Subcutaneous adipose tissue (tissue), 4 donors: ENCODE results near the gene PTPN14. TPM values are rescaled to one million over a fixed set of nuclear protein-coding genes. Genes with fewer than 3 reads are reported as not detected.

ENCODE experiments used
- total RNA-seq, 4 donors: library from RNA; depleted of rRNA; stranded (reverse); fragments of >200 nt; gene quantifications; one replicate each; pipeline ENCODE4 v1.1.0, GENCODE V29; 2016
- TF ChIP-seq, protein P1 (sequence below): fragments of 450-650 bp; IDR thresholded peaks from one replicate; pipeline ENCODE4 v1.5.1; 2016; ENCODE audit warnings: low read depth, mild to moderate bottlenecking, control low read depth, antibody characterized with exemption, moderate library complexity

Gene PTPN14
- total RNA-seq, 4 donors from 2014 or later, result 13.1 to 39.2 (median 30.0) TPM

DNA sequence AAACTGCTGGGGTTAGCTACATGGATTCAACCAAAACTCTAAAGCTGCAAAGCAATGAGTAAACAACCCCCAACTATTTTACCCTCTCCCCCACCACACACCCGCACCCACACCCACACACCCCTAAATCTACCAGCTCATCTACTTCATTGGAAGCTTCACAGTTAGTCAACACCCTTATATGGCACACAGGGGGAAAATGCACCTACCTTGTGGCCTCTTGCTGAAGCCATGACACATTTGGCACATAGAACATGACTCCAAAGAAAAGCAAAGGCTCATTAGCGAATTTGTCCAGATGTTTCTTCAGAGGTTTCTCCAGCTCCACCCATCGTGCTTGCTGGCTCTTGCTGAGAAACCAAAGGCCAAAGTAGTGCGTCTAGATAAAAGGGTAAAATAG, 99.8 kb downstream of the PTPN14 start:
- TF ChIP-seq, protein P1, sequence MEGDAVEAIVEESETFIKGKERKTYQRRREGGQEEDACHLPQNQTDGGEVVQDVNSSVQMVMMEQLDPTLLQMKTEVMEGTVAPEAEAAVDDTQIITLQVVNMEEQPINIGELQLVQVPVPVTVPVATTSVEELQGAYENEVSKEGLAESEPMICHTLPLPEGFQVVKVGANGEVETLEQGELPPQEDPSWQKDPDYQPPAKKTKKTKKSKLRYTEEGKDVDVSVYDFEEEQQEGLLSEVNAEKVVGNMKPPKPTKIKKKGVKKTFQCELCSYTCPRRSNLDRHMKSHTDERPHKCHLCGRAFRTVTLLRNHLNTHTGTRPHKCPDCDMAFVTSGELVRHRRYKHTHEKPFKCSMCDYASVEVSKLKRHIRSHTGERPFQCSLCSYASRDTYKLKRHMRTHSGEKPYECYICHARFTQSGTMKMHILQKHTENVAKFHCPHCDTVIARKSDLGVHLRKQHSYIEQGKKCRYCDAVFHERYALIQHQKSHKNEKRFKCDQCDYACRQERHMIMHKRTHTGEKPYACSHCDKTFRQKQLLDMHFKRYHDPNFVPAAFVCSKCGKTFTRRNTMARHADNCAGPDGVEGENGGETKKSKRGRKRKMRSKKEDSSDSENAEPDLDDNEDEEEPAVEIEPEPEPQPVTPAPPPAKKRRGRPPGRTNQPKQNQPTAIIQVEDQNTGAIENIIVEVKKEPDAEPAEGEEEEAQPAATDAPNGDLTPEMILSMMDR, result no peak

DNA sequence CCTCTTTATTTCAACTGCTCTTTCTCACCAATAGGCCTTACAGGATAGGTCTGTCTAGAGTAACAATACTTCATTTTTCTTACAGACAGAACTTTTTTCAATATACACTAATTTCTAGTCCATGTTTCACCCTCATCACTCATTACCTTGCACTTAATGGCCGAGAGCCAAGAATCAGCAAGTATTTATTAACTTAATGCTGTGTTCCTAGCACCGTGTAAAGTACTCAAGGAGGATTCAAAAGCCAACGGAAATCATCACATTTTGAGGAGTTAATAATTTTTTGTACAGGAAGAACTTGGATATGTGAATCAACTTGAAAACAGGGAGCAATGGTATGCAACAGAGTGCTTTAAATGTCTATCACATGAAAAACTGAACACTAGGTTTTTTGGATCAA, 102.0 kb downstream of the PTPN14 start:
- TF ChIP-seq, protein P1, result no peak

DNA sequence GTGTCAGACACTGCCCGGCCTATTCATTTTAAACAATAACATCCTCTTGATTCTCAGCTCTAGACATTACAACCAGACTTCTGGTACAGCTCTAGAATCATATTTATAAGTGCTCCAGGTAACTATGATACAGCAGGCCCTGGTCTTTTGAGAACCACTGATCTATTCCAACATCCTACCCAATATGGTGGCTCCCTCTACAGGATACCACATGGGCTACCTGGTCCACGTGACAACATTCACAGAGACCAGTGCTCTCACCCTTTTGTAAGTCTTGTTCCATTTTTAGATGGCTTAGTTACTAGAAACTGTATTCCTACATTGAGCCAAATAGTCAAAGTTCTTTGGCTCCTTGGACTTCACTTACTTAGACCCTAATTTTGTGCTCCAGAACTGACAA, 102.9 kb downstream of the PTPN14 start:
- TF ChIP-seq, protein P1, result no peak

DNA sequence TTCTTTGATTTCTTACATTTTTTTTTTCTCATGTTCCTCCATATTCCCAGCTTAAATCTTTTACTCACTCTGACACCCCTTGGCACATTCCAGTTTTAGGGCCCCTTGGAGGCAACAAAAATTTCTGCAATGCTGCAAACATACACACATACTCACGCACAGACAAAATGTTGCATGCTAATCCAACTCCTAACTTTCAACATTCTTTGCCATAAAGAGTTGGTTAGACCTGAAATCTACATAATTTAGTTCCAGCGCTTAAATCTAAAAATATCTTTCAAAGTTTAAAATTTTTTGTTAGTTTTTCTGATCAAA, 103.9 kb downstream of the PTPN14 start:
- TF ChIP-seq, protein P1, result no peak

- TF ChIP-seq, protein P1, result no peak
These were observed 104.4 kb downstream of the PTPN14 start for GRCh38 chr1:214446772-214447556.

DNA sequence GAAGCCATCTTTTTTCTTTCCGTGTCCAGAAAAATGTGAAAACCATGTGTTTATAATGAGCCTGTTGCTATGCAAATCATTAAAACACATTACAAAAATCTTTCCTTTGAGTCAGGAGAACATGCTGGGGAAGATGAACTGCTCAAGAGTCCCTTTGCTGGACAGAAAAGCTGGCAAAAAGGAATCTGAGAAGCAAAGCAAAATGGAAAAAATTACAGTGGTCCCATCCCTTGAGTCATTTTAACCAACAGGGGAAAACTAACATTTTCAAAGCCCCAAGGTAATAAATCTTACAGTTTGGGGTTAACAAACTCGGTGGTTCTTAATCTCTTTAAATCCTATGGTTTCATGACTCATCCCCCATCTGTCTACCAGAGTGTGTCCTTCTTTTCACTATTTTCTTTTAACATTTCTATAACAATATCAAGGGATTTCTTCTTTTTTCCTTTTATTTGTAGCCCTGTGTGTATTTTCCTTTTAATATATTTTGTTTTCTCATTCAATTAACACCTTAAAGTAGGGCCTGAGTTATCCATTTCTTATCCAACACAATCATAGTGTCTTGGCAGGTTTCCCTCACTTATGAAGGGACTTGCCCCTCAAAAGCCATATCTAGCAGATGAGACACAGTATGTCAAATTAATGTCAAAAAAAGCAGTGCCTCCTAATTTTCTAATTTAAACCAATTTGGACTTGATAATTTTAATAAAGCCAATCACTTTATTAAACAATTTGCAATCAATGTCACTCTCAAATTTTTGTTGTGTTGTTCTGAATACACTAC, 105.4 kb downstream of the PTPN14 start:
- TF ChIP-seq, protein P1, result no peak

- TF ChIP-seq, protein P1, result no peak
These were observed 106.2 kb downstream of the PTPN14 start for GRCh38 chr1:214445199-214445598.
